ENCODE measurements around the gene RNASEL.

Gene RNASEL

DNA sequence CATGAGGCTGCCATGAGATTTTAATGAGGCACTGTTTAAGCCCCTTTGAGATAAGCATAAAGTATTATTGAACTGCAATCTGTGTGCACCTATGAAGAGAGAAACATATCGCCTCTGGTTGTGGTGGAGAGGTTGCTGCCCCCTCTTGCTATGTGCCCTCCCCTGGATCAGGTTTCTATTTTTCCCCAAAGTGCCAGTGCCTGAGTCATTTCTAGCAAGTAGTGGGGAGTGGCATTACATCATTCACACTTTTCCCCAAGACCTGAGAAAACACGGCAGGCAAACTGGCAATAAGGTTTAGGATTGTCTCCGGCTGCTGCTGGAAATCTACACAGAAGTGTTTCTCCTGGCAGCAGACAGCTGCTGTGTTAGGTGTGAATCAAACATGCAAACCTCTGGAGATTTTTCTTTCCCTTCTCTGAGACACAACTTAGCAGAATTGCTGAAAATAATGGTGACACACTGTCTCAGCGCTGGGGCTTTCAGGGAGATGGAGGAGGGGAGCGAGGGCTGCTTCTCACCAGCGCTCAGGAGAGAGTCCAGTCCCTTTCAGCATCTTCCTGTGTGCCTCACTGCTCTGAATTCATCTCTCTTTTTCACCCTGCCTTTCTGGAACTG is 28.8 kb upstream of the RNASEL start (continued):
- TF ChIP-seq KLF9 (tag by site-specific recombination; IDR thresholded peaks at IDR 0.05; ENCODE audit: low read depth) (peak; percentile 73; the same call in 1 of the 2 replicates), ZNF600 (tag by site-specific recombination; IDR thresholded peaks at IDR 0.05) (peak; percentile 91), KLF16 (tag by site-specific recombination; IDR thresholded peaks at IDR 0.05) (peak; percentile 88), MEIS1 (CRISPR knock-in tag; IDR thresholded peaks at IDR 0.05; ENCODE audit: borderline replicate concordance) (no peak), ZNF529 (tag by site-specific recombination; IDR thresholded peaks at IDR 0.05; ENCODE audit: insufficient replicate concordance) (no peak), ZNF76 (tag by site-specific recombination; IDR thresholded peaks at IDR 0.05; ENCODE audit: borderline replicate concordance, low read depth) (peak; percentile 31; the same call in 1 of the 2 replicates), ZNF19 (tag by site-specific recombination; IDR thresholded peaks at IDR 0.05; ENCODE audit: low read depth) (no peak), ZNF585B (tag by site-specific recombination; IDR thresholded peaks at IDR 0.05) (no peak), ZNF114 (tag by site-specific recombination; IDR thresholded peaks at IDR 0.05) (no peak), ZNF239 (tag by site-specific recombination; IDR thresholded peaks at IDR 0.05) (no peak), YY1 (tag by site-specific recombination; IDR thresholded peaks at IDR 0.05) (no peak), ZNF23 (tag by site-specific recombination; IDR thresholded peaks at IDR 0.05; ENCODE audit: borderline replicate concordance) (no peak), ZNF292 (tag by site-specific recombination; IDR thresholded peaks at IDR 0.05; ENCODE audit: borderline replicate concordance, low read depth) (no peak), ZFP37 (tag by site-specific recombination; IDR thresholded peaks at IDR 0.05) (no peak; the same call in 1 of the 2 replicates), KLF10 (tag by site-specific recombination; IDR thresholded peaks at IDR 0.05) (peak; percentile 94), ZIC2 (tag by site-specific recombination; IDR thresholded peaks at IDR 0.05) (peak; percentile 68), ZNF221 (tag by site-specific recombination; IDR thresholded peaks at IDR 0.05; ENCODE audit: borderline replicate concordance) (no peak), REPIN1 (tag by site-specific recombination; IDR thresholded peaks at IDR 0.05; ENCODE audit: low read depth) (no peak), ZNF510 (tag by site-specific recombination; IDR thresholded peaks at IDR 0.05; ENCODE audit: insufficient replicate concordance) (no peak), ZBTB20 (tag by site-specific recombination; IDR thresholded peaks at IDR 0.05) (peak; percentile 74), TRIM28 (IDR thresholded peaks at IDR 0.05; ENCODE audit: borderline replicate concordance, low read length) (peak; percentile 85), ZSCAN23 (tag by site-specific recombination; IDR thresholded peaks at IDR 0.05) (peak; percentile 41; the same call in 1 of the 2 replicates)
- TF ChIP-seq, protein P1, sequence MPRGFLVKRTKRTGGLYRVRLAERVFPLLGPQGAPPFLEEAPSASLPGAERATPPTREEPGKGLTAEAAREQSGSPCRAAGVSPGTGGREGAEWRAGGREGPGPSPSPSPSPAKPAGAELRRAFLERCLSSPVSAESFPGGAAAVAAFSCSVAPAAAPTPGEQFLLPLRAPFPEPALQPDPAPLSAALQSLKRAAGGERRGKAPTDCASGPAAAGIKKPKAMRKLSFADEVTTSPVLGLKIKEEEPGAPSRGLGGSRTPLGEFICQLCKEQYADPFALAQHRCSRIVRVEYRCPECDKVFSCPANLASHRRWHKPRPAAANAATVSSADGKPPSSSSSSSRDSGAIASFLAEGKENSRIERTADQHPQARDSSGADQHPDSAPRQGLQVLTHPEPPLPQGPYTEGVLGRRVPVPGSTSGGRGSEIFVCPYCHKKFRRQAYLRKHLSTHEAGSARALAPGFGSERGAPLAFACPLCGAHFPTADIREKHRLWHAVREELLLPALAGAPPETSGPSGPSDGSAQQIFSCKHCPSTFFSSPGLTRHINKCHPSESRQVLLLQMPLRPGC (tag by site-specific recombination; IDR thresholded peaks at IDR 0.05): peak; percentile 92
- TF ChIP-seq, protein P2, sequence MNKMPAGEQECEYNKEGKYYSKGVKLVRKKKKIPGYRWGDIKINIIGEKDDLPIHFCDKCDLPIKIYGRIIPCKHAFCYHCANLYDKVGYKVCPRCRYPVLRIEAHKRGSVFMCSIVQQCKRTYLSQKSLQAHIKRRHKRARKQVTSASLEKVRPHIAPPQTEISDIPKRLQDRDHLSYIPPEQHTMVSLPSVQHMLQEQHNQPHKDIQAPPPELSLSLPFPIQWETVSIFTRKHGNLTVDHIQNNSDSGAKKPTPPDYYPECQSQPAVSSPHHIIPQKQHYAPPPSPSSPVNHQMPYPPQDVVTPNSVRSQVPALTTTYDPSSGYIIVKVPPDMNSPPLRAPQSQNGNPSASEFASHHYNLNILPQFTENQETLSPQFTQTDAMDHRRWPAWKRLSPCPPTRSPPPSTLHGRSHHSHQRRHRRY (tag by site-specific recombination; IDR thresholded peaks at IDR 0.05): no peak
- TF ChIP-seq, protein P3, sequence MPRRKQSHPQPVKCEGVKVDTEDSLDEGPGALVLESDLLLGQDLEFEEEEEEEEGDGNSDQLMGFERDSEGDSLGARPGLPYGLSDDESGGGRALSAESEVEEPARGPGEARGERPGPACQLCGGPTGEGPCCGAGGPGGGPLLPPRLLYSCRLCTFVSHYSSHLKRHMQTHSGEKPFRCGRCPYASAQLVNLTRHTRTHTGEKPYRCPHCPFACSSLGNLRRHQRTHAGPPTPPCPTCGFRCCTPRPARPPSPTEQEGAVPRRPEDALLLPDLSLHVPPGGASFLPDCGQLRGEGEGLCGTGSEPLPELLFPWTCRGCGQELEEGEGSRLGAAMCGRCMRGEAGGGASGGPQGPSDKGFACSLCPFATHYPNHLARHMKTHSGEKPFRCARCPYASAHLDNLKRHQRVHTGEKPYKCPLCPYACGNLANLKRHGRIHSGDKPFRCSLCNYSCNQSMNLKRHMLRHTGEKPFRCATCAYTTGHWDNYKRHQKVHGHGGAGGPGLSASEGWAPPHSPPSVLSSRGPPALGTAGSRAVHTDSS (tag by site-specific recombination; IDR thresholded peaks at IDR 0.05): no peak
- TF ChIP-seq, protein P4, sequence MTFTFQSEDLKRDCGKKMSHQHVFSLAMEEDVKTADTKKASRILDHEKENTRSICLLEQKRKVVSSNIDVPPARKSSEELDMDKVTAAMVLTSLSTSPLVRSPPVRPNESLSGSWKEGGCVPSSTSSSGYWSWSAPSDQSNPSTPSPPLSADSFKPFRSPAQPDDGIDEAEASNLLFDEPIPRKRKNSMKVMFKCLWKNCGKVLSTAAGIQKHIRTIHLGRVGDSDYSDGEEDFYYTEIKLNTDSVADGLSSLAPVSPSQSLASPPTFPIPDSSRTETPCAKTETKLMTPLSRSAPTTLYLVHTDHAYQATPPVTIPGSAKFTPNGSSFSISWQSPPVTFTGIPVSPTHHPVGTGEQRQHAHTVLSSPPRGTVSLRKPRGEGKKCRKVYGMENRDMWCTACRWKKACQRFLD (tag by site-specific recombination; IDR thresholded peaks at IDR 0.05): no peak
- TF ChIP-seq, protein P5, sequence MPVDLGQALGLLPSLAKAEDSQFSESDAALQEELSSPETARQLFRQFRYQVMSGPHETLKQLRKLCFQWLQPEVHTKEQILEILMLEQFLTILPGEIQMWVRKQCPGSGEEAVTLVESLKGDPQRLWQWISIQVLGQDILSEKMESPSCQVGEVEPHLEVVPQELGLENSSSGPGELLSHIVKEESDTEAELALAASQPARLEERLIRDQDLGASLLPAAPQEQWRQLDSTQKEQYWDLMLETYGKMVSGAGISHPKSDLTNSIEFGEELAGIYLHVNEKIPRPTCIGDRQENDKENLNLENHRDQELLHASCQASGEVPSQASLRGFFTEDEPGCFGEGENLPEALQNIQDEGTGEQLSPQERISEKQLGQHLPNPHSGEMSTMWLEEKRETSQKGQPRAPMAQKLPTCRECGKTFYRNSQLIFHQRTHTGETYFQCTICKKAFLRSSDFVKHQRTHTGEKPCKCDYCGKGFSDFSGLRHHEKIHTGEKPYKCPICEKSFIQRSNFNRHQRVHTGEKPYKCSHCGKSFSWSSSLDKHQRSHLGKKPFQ (tag by site-specific recombination; IDR thresholded peaks at IDR 0.05): peak; percentile 91
- TF ChIP-seq, protein P6, sequence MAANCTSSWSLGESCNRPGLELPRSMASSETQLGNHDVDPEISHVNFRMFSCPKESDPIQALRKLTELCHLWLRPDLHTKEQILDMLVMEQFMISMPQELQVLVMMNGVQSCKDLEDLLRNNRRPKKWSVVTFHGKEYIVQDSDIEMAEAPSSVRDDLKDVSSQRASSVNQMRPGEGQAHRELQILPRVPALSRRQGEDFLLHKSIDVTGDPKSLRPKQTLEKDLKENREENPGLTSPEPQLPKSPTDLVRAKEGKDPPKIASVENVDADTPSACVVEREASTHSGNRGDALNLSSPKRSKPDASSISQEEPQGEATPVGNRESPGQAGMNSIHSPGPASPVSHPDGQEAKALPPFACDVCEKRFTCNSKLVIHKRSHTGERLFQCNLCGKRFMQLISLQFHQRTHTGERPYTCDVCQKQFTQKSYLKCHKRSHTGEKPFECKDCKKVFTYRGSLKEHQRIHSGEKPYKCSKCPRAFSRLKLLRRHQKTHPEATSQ (tag by site-specific recombination; IDR thresholded peaks at IDR 0.05): no peak
- TF ChIP-seq, protein P7, sequence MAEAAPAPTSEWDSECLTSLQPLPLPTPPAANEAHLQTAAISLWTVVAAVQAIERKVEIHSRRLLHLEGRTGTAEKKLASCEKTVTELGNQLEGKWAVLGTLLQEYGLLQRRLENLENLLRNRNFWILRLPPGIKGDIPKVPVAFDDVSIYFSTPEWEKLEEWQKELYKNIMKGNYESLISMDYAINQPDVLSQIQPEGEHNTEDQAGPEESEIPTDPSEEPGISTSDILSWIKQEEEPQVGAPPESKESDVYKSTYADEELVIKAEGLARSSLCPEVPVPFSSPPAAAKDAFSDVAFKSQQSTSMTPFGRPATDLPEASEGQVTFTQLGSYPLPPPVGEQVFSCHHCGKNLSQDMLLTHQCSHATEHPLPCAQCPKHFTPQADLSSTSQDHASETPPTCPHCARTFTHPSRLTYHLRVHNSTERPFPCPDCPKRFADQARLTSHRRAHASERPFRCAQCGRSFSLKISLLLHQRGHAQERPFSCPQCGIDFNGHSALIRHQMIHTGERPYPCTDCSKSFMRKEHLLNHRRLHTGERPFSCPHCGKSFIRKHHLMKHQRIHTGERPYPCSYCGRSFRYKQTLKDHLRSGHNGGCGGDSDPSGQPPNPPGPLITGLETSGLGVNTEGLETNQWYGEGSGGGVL (tag by site-specific recombination; IDR thresholded peaks at IDR 0.05): peak; percentile 99

Measured in HEK293 (cell line).